GM12878 (cell line): ENCODE data around the gene MTHFD2. TPM values are rescaled to one million over a fixed set of nuclear protein-coding genes. Genes with fewer than 3 reads are reported as not detected.

Experiments
- ATAC-seq: fragments of 200-7000 bp; cut with Tn5 transposase; 3 replicates; pipeline ENCODE4 v1.9.1; 2020; ENCODE audit warnings: mild to moderate bottlenecking, moderate library complexity
- Bru-seq: library from RNA; stranded (reverse); fragments of 400-500 nt; gene quantifications from one replicate; lab custom pipeline; 2021; lab: Mats Ljungman, UMichigan
- BruChase-seq, 2 experiments: library from RNA; stranded (reverse); fragments of 400-500 nt; gene quantifications; one replicate each; lab custom pipeline; 2021; lab: Mats Ljungman, UMichigan
- BruUV-seq: library from RNA; stranded (reverse); fragments of 400-500 nt; replicated peaks from 2 replicates; lab custom pipeline; 2021; lab: Mats Ljungman, UMichigan
- CTCF ChIA-PET: fragments of 300-600 bp; sonication (Branson Sonifier 250); formaldehyde crosslinking; extraction: SDS; loops from one replicate; lab custom pipeline; 2021; ENCODE audit warnings: inconsistent platforms; lab: Yijun Ruan, JAX
- POLR2A ChIA-PET: fragments of 350-600 bp; formaldehyde crosslinking; extraction: SDS; loops from one replicate; lab custom pipeline; 2021; ENCODE audit warnings: inconsistent platforms; lab: Charles Lee
- RAD21 ChIA-PET: fragments of 300-600 bp; sonication (Branson Sonifier 250); formaldehyde crosslinking; loops from one replicate; lab custom pipeline; 2023; ENCODE audit warnings: antibody characterized with exemption; ENCODE audit not compliant: unreplicated experiment; lab: Charles Lee
- SMC1A ChIA-PET: fragments of 300-600 bp; sonication (Branson Sonifier 250); formaldehyde crosslinking; loops from one replicate; lab custom pipeline; 2023; ENCODE audit not compliant: unreplicated experiment, uncharacterized antibody; lab: Charles Lee
- DNase-seq: peaks from one replicate; pipeline ENCODE4 v3.0.0-alpha.2; 2011; ENCODE audit warnings: low read depth, low spot score
- FAIRE-seq: peaks from 3 replicates; lab custom pipeline; 2011; peaks lifted over from hg19 to GRCh38; lab: Jason Lieb, UNC
- H2AFZ ChIP-seq: 2 replicates; pipeline ENCODE4 v1.6.0; 2011; ENCODE audit warnings: low read depth, low read length, control low read depth; ENCODE audit not compliant: control insufficient read depth
- H3K27ac ChIP-seq: 2 replicates; pipeline ENCODE4 v1.5.1; 2011; ENCODE audit warnings: control low read depth; ENCODE audit not compliant: control insufficient read depth, insufficient read depth
- H3K27me3 ChIP-seq, 2 experiments: replicated peaks in 1 of 2; 2 replicates each; pipeline versions ENCODE4 v1.6.0 to v1.6.1; 2011; ENCODE audit warnings: low read length in 1 of 2; ENCODE audit not compliant: control insufficient read depth in 2 of 2, insufficient read depth in 2 of 2
- H3K36me3 ChIP-seq, 2 experiments: 2 replicates each; pipeline ENCODE4 v1.5.1; 2011; ENCODE audit warnings: low read length in 1 of 2; ENCODE audit not compliant: control insufficient read depth in 2 of 2, insufficient read depth in 2 of 2
- H3K4me1 ChIP-seq: 2 replicates; pipeline ENCODE4 v1.6.1; 2011; ENCODE audit warnings: mild to moderate bottlenecking, low read length, moderate library complexity, mixed read lengths; ENCODE audit not compliant: control insufficient read depth, insufficient read depth
- H3K4me2 ChIP-seq: 2 replicates; pipeline ENCODE4 v1.6.0; 2011; ENCODE audit warnings: control low read depth; ENCODE audit not compliant: control insufficient read depth, insufficient read depth
- H3K4me3 ChIP-seq: fragments of 200-600 bp; sonication (generic); 2 replicates; pipeline ENCODE4 v1.5.1; 2016
- H3K79me2 ChIP-seq: 2 replicates; pipeline ENCODE4 v1.6.0; 2011; ENCODE audit warnings: low read length; ENCODE audit not compliant: control insufficient read depth, insufficient read depth
- H3K9ac ChIP-seq: 2 replicates; pipeline ENCODE4 v1.8.0; 2011; ENCODE audit warnings: low read length, control low read depth, mixed read lengths; ENCODE audit not compliant: control insufficient read depth, insufficient read depth
- H3K9me3 ChIP-seq: replicated peaks from 3 replicates; pipeline ENCODE4 v1.5.1; 2011; ENCODE audit warnings: mild to moderate bottlenecking, low read length; ENCODE audit not compliant: control insufficient read depth, insufficient read depth
- H4K20me1 ChIP-seq: 2 replicates; pipeline ENCODE4 v1.6.0; 2011; ENCODE audit not compliant: control insufficient read depth, insufficient read depth
- BCL3 ChIP-seq: IDR thresholded peaks from 2 replicates; pipeline ENCODE4 v1.6.1; 2011; ENCODE audit warnings: borderline replicate concordance, low read depth, mild to moderate bottlenecking, moderate library complexity, low read length; ENCODE audit not compliant: insufficient read depth, poor library complexity, severe bottlenecking
- EP300 ChIP-seq, 2 experiments: fragments of 150-350 bp in 1 of 2; IDR thresholded peaks; 2 replicates each; pipeline ENCODE4 v1.6.1; 2011 to 2012; ENCODE audit warnings: low read depth in 2 of 2, low read length in 2 of 2, borderline replicate concordance in 1 of 2, improper control_type of control experiment in 1 of 2, inconsistent platforms in 1 of 2; ENCODE audit not compliant: control insufficient read depth in 1 of 2
- NFIC ChIP-seq: IDR thresholded peaks from 2 replicates; pipeline ENCODE4 v1.6.1; 2012; ENCODE audit warnings: low read depth, mild to moderate bottlenecking, inconsistent platforms, low read length, moderate library complexity
- NR2C1 ChIP-seq: fragments of 450-650 bp; IDR thresholded peaks from 2 replicates; pipeline ENCODE4 v1.6.1; 2017; ENCODE audit warnings: antibody characterized with exemption, mild to moderate bottlenecking, moderate library complexity
- PKNOX1 ChIP-seq: fragments of 450-650 bp; IDR thresholded peaks from 2 replicates; pipeline ENCODE4 v1.6.1; 2016; ENCODE audit warnings: mild to moderate bottlenecking
- TBL1XR1 ChIP-seq: IDR thresholded peaks from 2 replicates; pipeline ENCODE4 v1.6.1; 2012; ENCODE audit warnings: low read depth, low read length, improper control_type of control experiment
- WGBS: methylation state at CpG from one replicate; pipeline ENCODE4 v1.1.6; 2016; ENCODE audit warnings: low lambda C conversion rate; ENCODE audit not compliant: insufficient replicate concordance, insufficient coverage; ENCODE audit errors: missing lambda C conversion rate; 5-methylcytosine and 5-hydroxymethylcytosine counted together
- in situ Hi-C: fragments of 300-500 bp; cut with MboI; formaldehyde crosslinking; loops from 9 replicates; pipeline ENCODE4 v1.14.3; 2018; ENCODE audit warnings: mixed read lengths
- intact Hi-C: fragments of 100-400 bp; cut with micrococcal nuclease; formaldehyde crosslinking; loops from one replicate; pipeline ENCODE4 v1.14.2; 2022; ENCODE audit not compliant: unreplicated experiment
- long read RNA-seq, 2 experiments: library from polyadenylated mRNA; unstranded; transcript quantifications; one replicate each; pipeline ENCODE4 v2.0.0, GENCODE V29; 2019 to 2020
- polyA minus RNA-seq, 3 experiments: library from RNA; depleted of rRNA, polyadenylated mRNA; stranded (reverse); fragments of >200 nt; gene quantifications; 2 replicates each; pipeline ENCODE4 v1.2.3, GENCODE V29; 2011
- polyA plus RNA-seq, 11 experiments: library from polyadenylated mRNA; depleted of rRNA in 4 of 11; unstranded in 6 of 11; stranded (reverse) in 5 of 11; fragments of >200 nt; fragmentation: Nextera tagmentation in 4 of 11; fragmentation: Illumina TruSeq in 1 of 11; extraction: Ambion mirVana in 4 of 11; extraction: Trizol in 1 of 11; gene quantifications; 1 replicate in 1 of 11; 2 replicates in 10 of 11; pipeline versions ENCODE4 v1.2.1 to v1.2.3, GENCODE V29; 2011 to 2016; ENCODE audit warnings: inconsistent platforms in 2 of 11, missing spikeins in 2 of 11, low read depth in 1 of 11
- total RNA-seq, 4 experiments: library from RNA; depleted of rRNA in 3 of 4; stranded (reverse); fragments of >200 nt in 3 of 4; fragmentation: Illumina TruSeq in 1 of 4; extraction: Trizol in 1 of 4; gene quantifications; 2 replicates each; pipeline versions ENCODE4 v1.2.1 to v1.2.3, GENCODE V29; 2013 to 2021
- TF ChIP-seq, protein P1 (sequence below): fragments of 450-650 bp; formaldehyde crosslinking; IDR thresholded peaks from 2 replicates; pipeline ENCODE4 v1.4.0; 2022; ENCODE audit warnings: mild to moderate bottlenecking, moderate library complexity
- TF ChIP-seq, protein P2 (sequence below): fragments of 450-650 bp; IDR thresholded peaks from 2 replicates; pipeline ENCODE4 v1.6.1; 2014; ENCODE audit warnings: mild to moderate bottlenecking

Gene MTHFD2
- 39.8 and 56.0 TPM in 2 replicates for total RNA-seq (2013; cell fraction: nucleolus; rRNA removed)
- 139 and 164 TPM in 2 replicates for total RNA-seq (2014; rRNA removed)
- 144 TPM in 2 replicates for total RNA-seq (2014; rRNA removed; fragmentation: Illumina TruSeq; extraction: Trizol)
- total RNA-seq (2021): 180 and 192 TPM in 2 replicates
- polyA plus RNA-seq (2011; ENCODE audit: low read depth): 76.6 TPM
- 265 and 421 TPM in 2 replicates for polyA plus RNA-seq (2011; rRNA removed)
- polyA plus RNA-seq (2011; cell fraction: cytosol; rRNA removed): 114 and 226 TPM in 2 replicates
- 98.3 and 124 TPM in 2 replicates for polyA plus RNA-seq (2011; cell fraction: nucleus; rRNA removed)
- polyA plus RNA-seq (2012): 115 and 137 TPM in 2 replicates
- polyA plus RNA-seq (2014; fragmentation: Illumina TruSeq; extraction: Trizol): 129 and 153 TPM in 2 replicates
- polyA plus RNA-seq (2014; fragmentation: Nextera tagmentation; extraction: Ambion mirVana): 100 to 1,000 TPM; 237 to 292 TPM
- 152 and 155 TPM in 2 replicates for polyA plus RNA-seq (2014; rRNA removed)
- 100 to 1,000 TPM; 128 to 134 TPM for polyA plus RNA-seq (2016; fragmentation: Nextera tagmentation; extraction: Ambion mirVana)
- 166 and 191 TPM in 2 replicates for polyA minus RNA-seq (2011; rRNA and poly(A)+ RNA removed)
- polyA minus RNA-seq (2011; cell fraction: cytosol; rRNA and poly(A)+ RNA removed): 44.0 and 62.0 TPM in 2 replicates
- polyA minus RNA-seq (2011; cell fraction: nucleus; rRNA and poly(A)+ RNA removed): 14.4 and 33.0 TPM in 2 replicates
- percentile 96 among the genes with signal in this experiment for Bru-seq, nascent RNA
- percentile 98 among the genes with signal in this experiment for BruChase-seq, experiment 1, labeled RNA remaining after a 6-hour chase
- percentile 97 among the genes with signal in this experiment for BruChase-seq, experiment 2, labeled RNA remaining after a 2-hour chase
- long read RNA-seq, experiment 1, full-length matches to known transcripts: 242 of 298 reads
- long read RNA-seq, experiment 1, partial matches to known transcripts: 10 of 298 reads
- long read RNA-seq, experiment 1, other reads (novel, unspliced or antisense): 46 of 298 reads
- long read RNA-seq, experiment 2, full-length matches to known transcripts: 1,218 of 1,441 reads
- long read RNA-seq, experiment 2, partial matches to known transcripts: 52 of 1,441 reads
- long read RNA-seq, experiment 2, other reads (novel, unspliced or antisense): 171 of 1,441 reads

DNA sequence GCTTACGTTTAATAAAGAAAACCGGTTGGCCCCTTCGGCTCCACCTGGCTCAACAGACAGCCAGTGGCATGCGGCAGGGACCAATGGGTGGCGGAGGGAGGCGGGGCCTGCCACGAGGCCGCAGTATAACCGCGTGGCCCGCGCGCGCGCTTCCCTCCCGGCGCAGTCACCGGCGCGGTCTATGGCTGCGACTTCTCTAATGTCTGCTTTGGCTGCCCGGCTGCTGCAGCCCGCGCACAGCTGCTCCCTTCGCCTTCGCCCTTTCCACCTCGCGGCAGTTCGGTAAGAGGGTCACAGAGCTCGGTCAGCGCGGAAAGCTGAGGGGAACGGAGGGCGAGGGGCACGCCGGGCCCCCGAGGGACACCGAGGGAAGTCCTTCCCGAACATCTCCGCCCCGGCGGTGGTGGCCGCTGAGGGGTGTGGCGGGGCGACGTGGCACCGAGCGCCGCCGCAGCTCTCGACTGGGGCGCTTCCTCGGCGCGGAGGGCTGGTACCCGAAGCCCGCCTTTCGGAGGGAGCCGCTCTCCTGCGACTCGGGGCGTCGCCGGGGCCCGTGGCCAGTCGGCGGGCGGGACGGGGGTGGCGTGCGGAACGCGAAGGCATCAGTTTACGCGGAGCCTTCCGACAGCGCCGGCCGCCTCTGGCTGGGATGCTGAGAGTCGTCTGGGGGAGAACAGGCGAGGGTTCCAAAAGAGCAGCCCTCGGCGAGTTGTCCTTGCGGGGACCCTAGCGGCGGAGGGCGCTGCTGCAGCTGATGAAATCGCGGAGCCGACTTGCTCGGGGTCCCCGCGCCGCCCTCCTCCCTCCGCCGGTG lies at the start of gene MTHFD2:
TSS of gene MTHFD2 (plus strand) at position 155 of the 814 bp plus-strand sequence. CDS start at position 182, 27 bp downstream.
- peaks cover 55% of the 10 kb centered on the region for H3K79me2 ChIP-seq
- peak within 1 kb of the TSS; percentile 79 for H3K4me2 ChIP-seq
- peak; percentile 92 for ATAC-seq
- peaks cover 0 to 2% of the 10 kb centered on the region in 2 experiments; a peak in 1 of 4 replicates for H3K36me3 ChIP-seq
- DNase-seq: peak; percentile 90
- peak within 1 kb of the TSS; percentile 96 for H3K4me3 ChIP-seq
- BruUV-seq: TSS peak; percentile 93
- H3K9ac ChIP-seq: peak within 1 kb of the TSS; percentile 91
- H3K9me3 ChIP-seq: no peaks in the 10 kb centered on the region
- ChIA-PET SMC1A (interaction anchor here (0.7 to 3.7 kb wide), 17 partner anchors 9 to 374 kb away, joined by 3 to 24 read pairs (median 5); partner anchors contain the start of genes BOLA3 and MOB1A), CTCF (interaction anchor here (1.3 to 7.8 kb wide), 15 partner anchors 9 to 194 kb away, joined by 3 to 90 read pairs (median 7); partner anchors contain the start of genes BOLA3 and MOB1A), RAD21 (interaction anchor here (0.8 to 4.6 kb wide), 13 partner anchors 14 to 372 kb away, joined by 3 to 39 read pairs (median 6); partner anchors contain the start of gene MOB1A), POLR2A (interaction anchor here (0.7 to 6.4 kb wide), 7 partner anchors 8 to 78 kb away, joined by 3 to 83 read pairs (median 4); partner anchors contain the start of gene MOB1A)
- intact Hi-C loops (loop anchor here (1.0 kb wide), 1 partner anchor 20 kb away; the partner anchor contains the start of gene MOB1A), in situ Hi-C loops (no loop called here)
- FAIRE-seq: peak; percentile 62
- no peaks in the 10 kb centered on the region; the same call in 1 of the 2 replicates for H4K20me1 ChIP-seq
- peak within 1 kb of the TSS; percentile 93 for H3K27ac ChIP-seq
- peaks cover 8% of the 10 kb centered on the region for H3K4me1 ChIP-seq
- H2AFZ ChIP-seq: peak within 1 kb of the TSS; percentile 74
- no peaks in the 10 kb centered on the region for H3K27me3 ChIP-seq
- 2% methylated on average over 95 of the region's 96 CpGs for WGBS
- TF ChIP-seq, protein P1, sequence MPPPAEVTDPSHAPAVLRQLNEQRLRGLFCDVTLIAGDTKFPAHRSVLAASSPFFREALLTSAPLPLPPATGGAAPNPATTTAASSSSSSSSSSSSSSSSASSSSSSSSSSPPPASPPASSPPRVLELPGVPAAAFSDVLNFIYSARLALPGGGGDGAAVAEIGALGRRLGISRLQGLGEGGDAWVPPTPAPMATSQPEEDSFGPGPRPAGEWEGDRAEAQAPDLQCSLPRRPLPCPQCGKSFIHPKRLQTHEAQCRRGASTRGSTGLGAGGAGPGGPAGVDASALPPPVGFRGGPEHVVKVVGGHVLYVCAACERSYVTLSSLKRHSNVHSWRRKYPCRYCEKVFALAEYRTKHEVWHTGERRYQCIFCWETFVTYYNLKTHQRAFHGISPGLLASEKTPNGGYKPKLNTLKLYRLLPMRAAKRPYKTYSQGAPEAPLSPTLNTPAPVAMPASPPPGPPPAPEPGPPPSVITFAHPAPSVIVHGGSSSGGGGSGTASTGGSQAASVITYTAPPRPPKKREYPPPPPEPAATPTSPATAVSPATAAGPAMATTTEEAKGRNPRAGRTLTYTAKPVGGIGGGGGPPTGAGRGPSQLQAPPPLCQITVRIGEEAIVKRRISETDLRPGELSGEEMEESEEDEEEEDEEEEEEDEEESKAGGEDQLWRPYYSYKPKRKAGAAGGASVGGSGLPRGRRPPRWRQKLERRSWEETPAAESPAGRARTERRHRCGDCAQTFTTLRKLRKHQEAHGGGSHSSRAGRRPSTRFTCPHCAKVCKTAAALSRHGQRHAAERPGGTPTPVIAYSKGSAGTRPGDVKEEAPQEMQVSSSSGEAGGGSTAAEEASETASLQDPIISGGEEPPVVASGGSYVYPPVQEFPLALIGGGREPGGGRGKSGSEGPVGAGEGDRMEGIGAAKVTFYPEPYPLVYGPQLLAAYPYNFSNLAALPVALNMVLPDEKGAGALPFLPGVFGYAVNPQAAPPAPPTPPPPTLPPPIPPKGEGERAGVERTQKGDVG: no peak
- TF ChIP-seq BCL3 (peak; percentile 60), NR2C1 (no peak), NFIC (no peak), EP300 (IDR thresholded peaks at IDR 0.05; ENCODE audit: borderline replicate concordance in 1 of 2, control insufficient read depth in 1 of 2, low read depth in 2 of 2, low read length in 2 of 2) (no peak), TBL1XR1 (no peak), PKNOX1 (peak; percentile 97)
- TF ChIP-seq, protein P2, sequence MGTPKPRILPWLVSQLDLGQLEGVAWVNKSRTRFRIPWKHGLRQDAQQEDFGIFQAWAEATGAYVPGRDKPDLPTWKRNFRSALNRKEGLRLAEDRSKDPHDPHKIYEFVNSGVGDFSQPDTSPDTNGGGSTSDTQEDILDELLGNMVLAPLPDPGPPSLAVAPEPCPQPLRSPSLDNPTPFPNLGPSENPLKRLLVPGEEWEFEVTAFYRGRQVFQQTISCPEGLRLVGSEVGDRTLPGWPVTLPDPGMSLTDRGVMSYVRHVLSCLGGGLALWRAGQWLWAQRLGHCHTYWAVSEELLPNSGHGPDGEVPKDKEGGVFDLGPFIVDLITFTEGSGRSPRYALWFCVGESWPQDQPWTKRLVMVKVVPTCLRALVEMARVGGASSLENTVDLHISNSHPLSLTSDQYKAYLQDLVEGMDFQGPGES: peak; percentile 76
